ENCODE results near the gene OLFM1. TPM values are rescaled to one million over a fixed set of nuclear protein-coding genes. Genes with fewer than 3 reads are reported as not detected.

Gene OLFM1
- total and polyA plus RNA-seq, 2 donors (not counting 1 experiment from before 2014, with no cell fraction given) = 0.07 TPM; not detected in 1

DNA sequence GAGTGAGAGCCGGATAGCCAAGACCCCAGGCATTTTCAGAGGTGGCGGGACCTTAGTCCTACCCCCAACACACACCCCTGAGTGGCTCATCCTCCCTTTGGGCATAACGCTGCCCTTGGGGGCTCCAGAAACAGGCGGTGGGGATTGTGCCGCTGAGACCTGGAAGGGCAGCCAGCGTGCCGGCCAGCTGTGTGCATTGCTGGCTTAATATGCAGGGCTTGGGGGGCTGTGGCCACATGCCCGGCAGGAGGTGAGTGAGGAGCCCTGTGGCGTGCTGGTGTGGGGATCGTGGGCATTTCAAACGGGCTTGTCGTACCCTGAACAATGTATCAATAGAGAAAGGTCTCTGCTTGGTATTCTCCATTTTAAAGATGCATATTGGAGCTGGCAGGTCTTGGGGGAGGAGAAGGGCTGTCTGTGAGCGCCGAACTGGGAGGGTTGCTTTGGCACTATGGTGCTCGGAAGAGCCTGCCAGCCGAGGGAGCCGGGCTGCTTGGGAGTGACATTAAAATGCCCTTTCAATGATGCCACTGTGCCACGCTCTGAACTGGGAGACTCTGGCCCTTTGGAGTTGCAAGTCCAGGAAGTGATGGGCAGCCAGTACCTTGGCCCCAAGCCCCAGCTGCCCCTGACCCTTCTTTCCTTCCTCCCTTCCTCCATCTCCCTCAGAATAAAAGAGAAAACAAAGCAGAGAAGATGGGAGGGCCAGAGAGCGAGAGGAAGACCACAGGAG is 11.2 kb upstream of the OLFM1 start:
- DNase-seq = no peak
- no peak overlapping the region for H3K4me3 Mint-ChIP-seq
- POLR2A ChIA-PET = no interaction called here

More for the DNA sequence above, 11.2 kb upstream of the OLFM1 start:
- TF ChIP-seq CTCF (IDR thresholded peaks at IDR 0.05) (no peak), EZH2 (IDR thresholded peaks at IDR 0.05; ENCODE audit: borderline replicate concordance, insufficient read depth, low read depth, low read length, poor library complexity, severe bottlenecking) (no peak)
- Histone ChIP-seq H3K4me2 (replicated peaks; ENCODE audit: low read depth, low read length, poor library complexity, severe bottlenecking) (no peak overlapping the region), H3K9ac (ENCODE audit: low read length) (no peak overlapping the region), H3K79me2 (ENCODE audit: control insufficient read depth, insufficient read depth, low read length) (no peaks in the 10 kb centered on the region), H3K27me3 (replicated peaks in 1 of 4; ENCODE audit: control extremely low read depth in 1 of 4, control insufficient read depth in 3 of 4, insufficient read depth in 4 of 4, low read length in 3 of 4) (peaks cover 0 to 22% (median under 1%) of the 10 kb centered on the region in 4 experiments), H3K4me1 (ENCODE audit: control insufficient read depth in 2 of 2, insufficient read depth in 2 of 2, low read length in 2 of 2) (no peaks in the 10 kb centered on the region), H3K9me3 (ENCODE audit: control extremely low read depth in 1 of 3, control insufficient read depth in 2 of 3, insufficient read depth in 1 of 3, low read length in 2 of 3) (peaks cover 0 to 12% (median 0%) of the 10 kb centered on the region in 3 donors), H3K27ac (ENCODE audit: low read length in 2 of 2) (no peak overlapping the region), H3K36me3 (replicated peaks in 1 of 2; ENCODE audit: control extremely low read depth in 1 of 2, control insufficient read depth in 1 of 2, extremely low read depth in 1 of 2, insufficient read depth in 2 of 2, low read length in 1 of 2) (no peaks in the 10 kb centered on the region), H3K4me3 (ENCODE audit: control extremely low read depth in 1 of 5, extremely low read depth in 1 of 5, insufficient read depth in 1 of 5, low read depth in 2 of 5, low read length in 4 of 5) (no peak overlapping the region), H2AFZ (ENCODE audit: insufficient read depth, low read depth, low read length, poor library complexity, severe bottlenecking) (no peak overlapping the region), H4K20me1 (ENCODE audit: control insufficient read depth, insufficient read depth, low read length, poor library complexity, severe bottlenecking) (no peaks in the 10 kb centered on the region)
- H3K4me1 Mint-ChIP-seq = no peaks in the 10 kb centered on the region
- intact Hi-C loops (cut with micrococcal nuclease) = no loop called here
- H3K27ac Mint-ChIP-seq = no peak overlapping the region
- H3K27me3 Mint-ChIP-seq = peaks cover 30% of the 10 kb centered on the region
- no peak for ATAC-seq (ENCODE audit: low read depth)
- CTCF ChIA-PET = no interaction called here
- H3K9me3 Mint-ChIP-seq (ENCODE audit: insufficient read depth) = no peaks in the 10 kb centered on the region
- 37% methylated on average over 18 of the region's 19 CpGs for WGBS (ENCODE audit: insufficient coverage)
